HEK293 (cell line): ENCODE data around the gene VPREB1.
A peak's percentile ranks its signal among the peaks of the same experiment; 100 is the strongest.
"Not testable (repeated sequence)": the region's sequence is repeated elsewhere in the genome, so short reads cannot be mapped to it uniquely, and the experiment has no call there.

Experiments used
- CTCF ChIA-PET: fragments of 350-600 bp; formaldehyde crosslinking; extraction: SDS; loops from one replicate; lab custom pipeline; 2021; ENCODE audit warnings: antibody characterized with exemption; lab: Yijun Ruan, JAX
- POLR2A ChIA-PET: fragments of 300-600 bp; formaldehyde crosslinking; extraction: SDS; loops from one replicate; lab custom pipeline; 2020; ENCODE audit warnings: antibody characterized with exemption, inconsistent platforms; lab: Yijun Ruan, JAX
- H3K27ac ChIP-seq: fragments of 200-500 bp; sonication (Bioruptor generic); 2 replicates; pipeline ENCODE4 v1.5.1; 2014; ENCODE audit warnings: low read depth, low read length, control low read depth, inconsistent platforms; ENCODE audit errors: extremely low read depth
- H3K36me3 ChIP-seq, 2 experiments: fragments of 200-500 bp in 1 of 2; sonication (Bioruptor generic) in 1 of 2; 1 replicate in 1 of 2; 2 replicates in 1 of 2; pipeline ENCODE4 v1.5.1; 2014 to 2017; ENCODE audit warnings: inconsistent platforms in 2 of 2, low read length in 2 of 2; ENCODE audit not compliant: control insufficient read depth in 2 of 2, insufficient read depth in 1 of 2
- H3K4me1 ChIP-seq: fragments of 200-500 bp; sonication (Bioruptor generic); 2 replicates; pipeline ENCODE4 v1.5.1; 2014; ENCODE audit warnings: mild to moderate bottlenecking, low read length, inconsistent platforms; ENCODE audit not compliant: control insufficient read depth, insufficient read depth
- H3K4me3 ChIP-seq: 2 replicates; pipeline ENCODE4 v1.5.1; 2011; ENCODE audit warnings: low read depth, mild to moderate bottlenecking, control low read depth, low read length, moderate library complexity
- H3K9me3 ChIP-seq: fragments of 200-500 bp; sonication (Bioruptor generic); 2 replicates; pipeline ENCODE4 v1.5.1; 2014; ENCODE audit warnings: low read depth, low read length, inconsistent platforms; ENCODE audit not compliant: control insufficient read depth, insufficient read depth
- GLIS1 ChIP-seq: fragments of 450-650 bp; formaldehyde crosslinking; IDR thresholded peaks from 2 replicates; pipeline ENCODE4 v1.5.1; 2016; ENCODE audit warnings: missing biosample characterization, missing genetic modification characterization
- MEIS1 ChIP-seq: sonication (generic); formaldehyde crosslinking; IDR thresholded peaks from 2 replicates; pipeline ENCODE4 v1.8.1; 2022; ENCODE audit warnings: missing genetic modification reagents, mild to moderate bottlenecking, borderline replicate concordance
- SCRT2 ChIP-seq: fragments of 450-650 bp; formaldehyde crosslinking; IDR thresholded peaks from 2 replicates; pipeline ENCODE4 v1.5.1; 2016; ENCODE audit warnings: missing biosample characterization, missing genetic modification characterization
- SETDB1 ChIP-seq: IDR thresholded peaks from one replicate; pipeline ENCODE4 v1.6.1; 2017; ENCODE audit warnings: mild to moderate bottlenecking, low read length, moderate library complexity, mixed read lengths; ENCODE audit not compliant: insufficient read length
- ZBTB48 ChIP-seq: fragments of 450-650 bp; formaldehyde crosslinking; IDR thresholded peaks from 2 replicates; pipeline ENCODE4 v1.5.1; 2016; ENCODE audit warnings: missing biosample characterization, missing genetic modification characterization
- ZBTB7A ChIP-seq: fragments of 450-650 bp; formaldehyde crosslinking; IDR thresholded peaks from 2 replicates; pipeline ENCODE4 v1.5.1; 2016; ENCODE audit warnings: low read depth, missing biosample characterization, missing genetic modification characterization
- ZEB2 ChIP-seq: fragments of 450-650 bp; formaldehyde crosslinking; IDR thresholded peaks from 2 replicates; pipeline ENCODE4 v1.5.1; 2016; ENCODE audit warnings: missing biosample characterization, missing genetic modification characterization
- ZNF202 ChIP-seq: fragments of 450-650 bp; formaldehyde crosslinking; IDR thresholded peaks from 2 replicates; pipeline ENCODE4 v1.5.1; 2016; ENCODE audit warnings: missing biosample characterization, missing genetic modification characterization, borderline replicate concordance
- ZNF302 ChIP-seq: fragments of 450-650 bp; formaldehyde crosslinking; IDR thresholded peaks from 2 replicates; pipeline ENCODE4 v1.5.1; 2016; ENCODE audit warnings: missing biosample characterization, missing genetic modification characterization, low read depth
- ZNF324 ChIP-seq: fragments of 450-650 bp; formaldehyde crosslinking; IDR thresholded peaks from 2 replicates; pipeline ENCODE4 v1.5.1; 2016; ENCODE audit warnings: missing biosample characterization, missing genetic modification characterization
- ZNF423 ChIP-seq: fragments of 450-650 bp; formaldehyde crosslinking; IDR thresholded peaks from 2 replicates; pipeline ENCODE4 v1.5.1; 2016; ENCODE audit warnings: missing biosample characterization, missing genetic modification characterization
- ZNF658 ChIP-seq: fragments of 450-650 bp; formaldehyde crosslinking; IDR thresholded peaks from 2 replicates; pipeline ENCODE4; 2016; ENCODE audit warnings: missing biosample characterization, missing genetic modification characterization
- ZNF660 ChIP-seq: fragments of 450-650 bp; IDR thresholded peaks from 2 replicates; pipeline ENCODE4 v1.5.1; 2018; ENCODE audit warnings: missing biosample characterization, mild to moderate bottlenecking, missing genetic modification characterization
- TF ChIP-seq, protein P1 (sequence below): fragments of 450-650 bp; formaldehyde crosslinking; IDR thresholded peaks from 2 replicates; pipeline ENCODE4 v1.5.1; 2016; ENCODE audit warnings: missing biosample characterization, missing genetic modification characterization
- TF ChIP-seq, protein P2 (sequence below): fragments of 450-650 bp; formaldehyde crosslinking; IDR thresholded peaks from 2 replicates; pipeline ENCODE4 v1.5.1; 2016; ENCODE audit warnings: missing biosample characterization, missing genetic modification characterization, low read depth
- TF ChIP-seq, protein P3 (sequence below): fragments of 450-650 bp; formaldehyde crosslinking; IDR thresholded peaks from 2 replicates; pipeline ENCODE4 v1.5.1; 2016; ENCODE audit warnings: missing biosample characterization, missing genetic modification characterization

Gene VPREB1

DNA sequence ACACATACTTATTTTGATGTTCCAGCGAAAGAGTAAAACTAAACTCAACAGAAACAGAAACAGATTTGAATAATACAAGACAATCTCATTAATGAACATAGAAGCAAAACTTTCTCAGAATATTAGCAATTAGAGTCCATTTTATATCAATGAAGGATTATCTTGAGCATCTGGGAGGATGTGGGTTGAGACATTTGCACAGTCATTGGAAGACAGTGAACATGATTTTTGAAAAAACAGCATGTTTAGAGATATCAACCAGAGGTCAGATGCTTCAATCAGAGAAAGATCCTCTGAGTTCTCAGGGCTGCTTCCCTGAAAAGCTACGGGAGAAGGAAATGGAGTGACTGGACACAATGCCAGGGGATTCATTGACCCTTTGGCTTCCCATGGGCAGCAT is 35.9 kb upstream of the VPREB1 start (continued):
- TF ChIP-seq, protein P1, sequence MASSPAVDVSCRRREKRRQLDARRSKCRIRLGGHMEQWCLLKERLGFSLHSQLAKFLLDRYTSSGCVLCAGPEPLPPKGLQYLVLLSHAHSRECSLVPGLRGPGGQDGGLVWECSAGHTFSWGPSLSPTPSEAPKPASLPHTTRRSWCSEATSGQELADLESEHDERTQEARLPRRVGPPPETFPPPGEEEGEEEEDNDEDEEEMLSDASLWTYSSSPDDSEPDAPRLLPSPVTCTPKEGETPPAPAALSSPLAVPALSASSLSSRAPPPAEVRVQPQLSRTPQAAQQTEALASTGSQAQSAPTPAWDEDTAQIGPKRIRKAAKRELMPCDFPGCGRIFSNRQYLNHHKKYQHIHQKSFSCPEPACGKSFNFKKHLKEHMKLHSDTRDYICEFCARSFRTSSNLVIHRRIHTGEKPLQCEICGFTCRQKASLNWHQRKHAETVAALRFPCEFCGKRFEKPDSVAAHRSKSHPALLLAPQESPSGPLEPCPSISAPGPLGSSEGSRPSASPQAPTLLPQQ (tag by site-specific recombination), result no peak
- TF ChIP-seq SCRT2 (tag by site-specific recombination) (no peak), ZBTB7A (no peak), ZNF324 (tag by site-specific recombination) (no peak), ZNF658 (tag by site-specific recombination) (no peak), ZBTB48 (tag by site-specific recombination) (no peak)

DNA sequence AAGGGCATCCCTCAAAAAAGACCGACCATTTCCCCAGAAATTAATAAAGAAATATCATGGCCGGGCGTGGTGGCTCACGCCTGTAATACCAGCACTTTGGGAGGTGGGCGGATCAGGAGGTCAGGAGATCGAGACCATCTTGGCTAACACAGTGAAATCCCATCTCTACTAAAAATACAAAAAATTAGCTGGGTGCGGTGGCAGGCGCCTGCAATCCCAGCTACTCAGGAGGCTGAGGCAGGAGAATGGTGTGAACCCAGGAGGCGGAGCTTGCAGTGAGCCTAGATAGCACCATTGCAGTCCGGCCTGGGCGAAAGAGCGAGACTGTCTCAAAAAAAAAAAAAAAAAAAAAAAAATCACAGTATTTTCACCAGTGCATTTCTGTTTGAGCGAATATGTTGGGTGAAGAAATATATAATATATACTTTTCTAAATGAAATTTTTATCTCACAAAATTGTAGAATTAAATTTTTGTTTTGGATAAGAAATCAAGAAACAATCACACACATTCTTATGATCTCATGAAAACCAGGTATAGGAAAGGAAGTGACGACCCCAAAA is 35.4 kb upstream of the VPREB1 start:
- H3K36me3 ChIP-seq, H3K4me3 ChIP-seq, H3K9me3 ChIP-seq, POLR2A ChIA-PET, H3K4me1 ChIP-seq, H3K27ac ChIP-seq: not testable (repeated sequence)
- CTCF ChIA-PET, result interaction anchor here (0.7 to 8.1 kb wide), 9 partner anchors 8 to 663 kb away, joined by 3 to 53 read pairs (median 6); no protein-coding TSS in a partner anchor

DNA sequence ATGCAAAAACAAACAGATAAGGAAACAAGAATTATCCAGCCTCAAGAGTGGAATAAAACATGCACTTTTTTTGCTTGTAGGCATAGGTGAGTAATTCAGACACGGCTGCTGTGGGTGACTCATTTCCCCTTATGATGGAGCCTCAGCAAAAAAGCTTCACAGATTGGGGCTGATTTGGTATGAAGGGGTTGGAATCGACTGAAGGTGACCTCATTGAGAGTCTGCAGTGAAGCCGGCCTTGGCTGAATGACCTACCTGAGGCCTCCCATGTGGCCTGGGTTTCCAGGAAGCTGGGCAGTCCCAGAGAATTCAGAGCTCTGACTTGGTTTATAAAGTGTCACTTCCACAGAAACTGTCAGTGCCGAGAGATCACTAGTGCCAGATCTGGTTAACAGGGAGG is 34.2 kb upstream of the VPREB1 start:
- no peaks in the 10 kb centered on the region for H3K4me1 ChIP-seq
- H3K27ac ChIP-seq, result no peak overlapping the region
- no peak overlapping the region for H3K4me3 ChIP-seq
- CTCF ChIA-PET, result interaction anchor here (0.7 to 8.1 kb wide), 9 partner anchors 9 to 900 kb away, joined by 3 to 53 read pairs (median 3); no protein-coding TSS in a partner anchor
- H3K36me3 ChIP-seq, result no peaks in the 10 kb centered on the region
- no peak for TF ChIP-seq SETDB1
- no peak for TF ChIP-seq ZEB2 (tag by site-specific recombination)
- TF ChIP-seq ZNF202 (tag by site-specific recombination), result no peak
- TF ChIP-seq ZNF423 (tag by site-specific recombination), result no peak
- TF ChIP-seq MEIS1 (CRISPR knock-in tag), result no peak
- no peak for TF ChIP-seq GLIS1 (tag by site-specific recombination)
- TF ChIP-seq, protein P2, sequence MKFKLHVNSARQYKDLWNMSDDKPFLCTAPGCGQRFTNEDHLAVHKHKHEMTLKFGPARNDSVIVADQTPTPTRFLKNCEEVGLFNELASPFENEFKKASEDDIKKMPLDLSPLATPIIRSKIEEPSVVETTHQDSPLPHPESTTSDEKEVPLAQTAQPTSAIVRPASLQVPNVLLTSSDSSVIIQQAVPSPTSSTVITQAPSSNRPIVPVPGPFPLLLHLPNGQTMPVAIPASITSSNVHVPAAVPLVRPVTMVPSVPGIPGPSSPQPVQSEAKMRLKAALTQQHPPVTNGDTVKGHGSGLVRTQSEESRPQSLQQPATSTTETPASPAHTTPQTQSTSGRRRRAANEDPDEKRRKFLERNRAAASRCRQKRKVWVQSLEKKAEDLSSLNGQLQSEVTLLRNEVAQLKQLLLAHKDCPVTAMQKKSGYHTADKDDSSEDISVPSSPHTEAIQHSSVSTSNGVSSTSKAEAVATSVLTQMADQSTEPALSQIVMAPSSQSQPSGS (tag by site-specific recombination), result no peak
- TF ChIP-seq, protein P3, sequence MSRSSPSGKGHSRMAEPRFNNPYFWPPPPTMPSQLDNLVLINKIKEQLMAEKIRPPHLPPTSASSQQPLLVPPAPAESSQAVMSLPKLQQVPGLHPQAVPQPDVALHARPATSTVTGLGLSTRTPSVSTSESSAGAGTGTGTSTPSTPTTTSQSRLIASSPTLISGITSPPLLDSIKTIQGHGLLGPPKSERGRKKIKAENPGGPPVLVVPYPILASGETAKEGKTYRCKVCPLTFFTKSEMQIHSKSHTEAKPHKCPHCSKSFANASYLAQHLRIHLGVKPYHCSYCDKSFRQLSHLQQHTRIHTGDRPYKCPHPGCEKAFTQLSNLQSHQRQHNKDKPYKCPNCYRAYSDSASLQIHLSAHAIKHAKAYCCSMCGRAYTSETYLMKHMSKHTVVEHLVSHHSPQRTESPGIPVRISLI (tag by site-specific recombination), result 0 out of 2 replicates have a peak, but pooled peaks have one; percentile 22
- no peak for TF ChIP-seq ZNF302
- TF ChIP-seq ZNF660, result 0 out of 2 replicates have a peak, but pooled peaks have one; percentile 35
- TF ChIP-seq, all 188 proteins: peak for 2
- H3K9me3 ChIP-seq, result no peaks in the 10 kb centered on the region
- POLR2A ChIA-PET, result no interaction called here
